ENCODE measurements around the gene DAPL1. TPM values are rescaled to one million over a fixed set of nuclear protein-coding genes. Genes with fewer than 3 reads are reported as not detected.

Gene DAPL1, protein sequence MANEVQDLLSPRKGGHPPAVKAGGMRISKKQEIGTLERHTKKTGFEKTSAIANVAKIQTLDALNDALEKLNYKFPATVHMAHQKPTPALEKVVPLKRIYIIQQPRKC
- not detected in 2 replicates for total RNA-seq

DNA sequence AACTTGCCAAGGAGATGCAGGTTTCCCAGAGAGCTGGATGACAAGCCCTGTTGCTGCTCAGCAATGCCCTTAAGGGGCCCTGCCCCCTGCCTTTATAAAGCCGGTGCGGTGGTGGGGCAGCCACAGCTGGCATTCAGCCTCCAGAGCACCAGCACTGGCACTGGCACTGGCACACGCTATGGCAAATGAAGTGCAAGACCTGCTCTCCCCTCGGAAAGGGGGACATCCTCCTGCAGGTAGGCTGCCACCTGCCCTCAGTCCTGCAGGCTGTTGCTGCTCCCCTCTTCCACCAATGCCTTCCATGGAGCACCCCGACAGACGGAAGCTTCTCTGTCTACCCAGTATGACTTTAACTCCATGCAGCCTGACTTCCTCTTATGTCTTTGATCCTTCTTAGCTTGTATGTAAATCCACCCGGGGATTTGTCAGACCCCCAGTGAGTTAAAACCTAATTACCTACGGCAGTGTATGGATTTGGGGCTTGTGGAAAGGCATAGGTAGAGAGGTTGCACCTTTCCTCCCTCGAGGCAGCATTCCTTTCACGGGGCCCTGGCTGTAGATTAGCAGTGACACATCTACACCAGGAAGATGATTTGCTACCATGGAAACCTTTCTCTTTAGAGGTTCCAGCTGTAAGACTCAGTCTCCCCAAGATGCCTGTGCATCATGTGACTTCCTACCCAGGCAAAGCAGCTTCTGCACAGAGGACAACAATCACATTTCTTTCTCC, at the start of gene DAPL1:
Gene DAPL1 (plus strand): TSS at position 123 of the 730 bp plus-strand sequence. CDS start 56 bp downstream, at position 179.

Other genes with a start within 250 kb of the DAPL1 start
- gene TANC1, start 173.3 kb downstream of the DAPL1 start, total RNA-seq, result 11.5 and 14.7 TPM in 2 replicates